AG10803 (cell line): Measurements from ENCODE around the gene NCAPD2.

ENCODE experiments used
- DNase-seq: peaks from one replicate; pipeline ENCODE4 v3.0.0; 2010; ENCODE audit warnings: low read depth
- H3K4me3 ChIP-seq: 2 replicates; pipeline ENCODE4 v1.5.1; 2011; ENCODE audit warnings: mild to moderate bottlenecking, low read length, control low read depth
- TF ChIP-seq, protein P1 (sequence below): conservative IDR thresholded peaks from 2 replicates; pipeline ENCODE4 v1.5.1; 2011; ENCODE audit warnings: mild to moderate bottlenecking, low read length, control low read depth, inconsistent platforms

The NCAPD2 gene

DNA sequence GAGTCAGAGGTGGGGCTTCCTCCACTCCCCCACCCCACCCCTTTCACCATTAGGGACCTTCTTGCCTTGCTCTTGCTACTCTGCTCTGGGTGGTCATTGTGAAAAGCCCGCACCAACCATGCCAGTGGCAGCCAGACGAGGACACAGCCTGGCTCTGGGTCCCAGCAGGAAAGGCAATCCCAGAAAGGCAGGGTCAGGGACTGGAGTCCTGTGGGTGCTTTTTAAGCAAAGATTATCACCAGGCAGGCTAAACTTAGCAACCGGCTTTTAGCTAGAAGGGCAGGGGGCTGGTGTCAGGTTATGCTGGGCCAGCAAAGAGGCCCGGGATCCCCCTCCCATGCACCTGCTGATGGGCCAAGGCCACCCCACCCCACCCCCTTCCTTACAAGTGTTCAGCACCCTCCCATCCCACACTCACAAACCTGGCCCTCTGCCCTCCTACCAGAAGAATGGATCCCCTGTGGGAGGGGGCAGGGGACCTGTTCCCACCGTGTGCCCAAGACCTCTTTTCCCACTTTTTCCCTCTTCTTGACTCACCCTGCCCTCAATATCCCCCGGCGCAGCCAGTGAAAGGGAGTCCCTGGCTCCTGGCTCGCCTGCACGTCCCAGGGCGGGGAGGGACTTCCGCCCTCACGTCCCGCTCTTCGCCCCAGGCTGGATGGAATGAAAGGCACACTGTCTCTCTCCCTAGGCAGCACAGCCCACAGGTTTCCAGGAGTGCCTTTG lies 39.2 kb downstream of the NCAPD2 start:
- H3K4me3 ChIP-seq, result peak overlapping the region; percentile 94
- TF ChIP-seq, protein P1, sequence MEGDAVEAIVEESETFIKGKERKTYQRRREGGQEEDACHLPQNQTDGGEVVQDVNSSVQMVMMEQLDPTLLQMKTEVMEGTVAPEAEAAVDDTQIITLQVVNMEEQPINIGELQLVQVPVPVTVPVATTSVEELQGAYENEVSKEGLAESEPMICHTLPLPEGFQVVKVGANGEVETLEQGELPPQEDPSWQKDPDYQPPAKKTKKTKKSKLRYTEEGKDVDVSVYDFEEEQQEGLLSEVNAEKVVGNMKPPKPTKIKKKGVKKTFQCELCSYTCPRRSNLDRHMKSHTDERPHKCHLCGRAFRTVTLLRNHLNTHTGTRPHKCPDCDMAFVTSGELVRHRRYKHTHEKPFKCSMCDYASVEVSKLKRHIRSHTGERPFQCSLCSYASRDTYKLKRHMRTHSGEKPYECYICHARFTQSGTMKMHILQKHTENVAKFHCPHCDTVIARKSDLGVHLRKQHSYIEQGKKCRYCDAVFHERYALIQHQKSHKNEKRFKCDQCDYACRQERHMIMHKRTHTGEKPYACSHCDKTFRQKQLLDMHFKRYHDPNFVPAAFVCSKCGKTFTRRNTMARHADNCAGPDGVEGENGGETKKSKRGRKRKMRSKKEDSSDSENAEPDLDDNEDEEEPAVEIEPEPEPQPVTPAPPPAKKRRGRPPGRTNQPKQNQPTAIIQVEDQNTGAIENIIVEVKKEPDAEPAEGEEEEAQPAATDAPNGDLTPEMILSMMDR, result no peak
- peak; percentile 75 for DNase-seq

DNA sequence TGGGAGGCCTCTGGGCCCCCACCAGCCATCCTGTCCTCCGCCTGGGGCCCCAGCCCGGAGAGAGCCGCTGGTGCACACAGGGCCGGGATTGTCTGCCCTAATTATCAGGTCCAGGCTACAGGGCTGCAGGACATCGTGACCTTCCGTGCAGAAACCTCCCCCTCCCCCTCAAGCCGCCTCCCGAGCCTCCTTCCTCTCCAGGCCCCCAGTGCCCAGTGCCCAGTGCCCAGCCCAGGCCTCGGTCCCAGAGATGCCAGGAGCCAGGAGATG lies 39.7 kb downstream of the NCAPD2 start:
- no peak for DNase-seq
- H3K4me3 ChIP-seq, result peak overlapping the region; percentile 94
- TF ChIP-seq, protein P1, result no peak

DNA sequence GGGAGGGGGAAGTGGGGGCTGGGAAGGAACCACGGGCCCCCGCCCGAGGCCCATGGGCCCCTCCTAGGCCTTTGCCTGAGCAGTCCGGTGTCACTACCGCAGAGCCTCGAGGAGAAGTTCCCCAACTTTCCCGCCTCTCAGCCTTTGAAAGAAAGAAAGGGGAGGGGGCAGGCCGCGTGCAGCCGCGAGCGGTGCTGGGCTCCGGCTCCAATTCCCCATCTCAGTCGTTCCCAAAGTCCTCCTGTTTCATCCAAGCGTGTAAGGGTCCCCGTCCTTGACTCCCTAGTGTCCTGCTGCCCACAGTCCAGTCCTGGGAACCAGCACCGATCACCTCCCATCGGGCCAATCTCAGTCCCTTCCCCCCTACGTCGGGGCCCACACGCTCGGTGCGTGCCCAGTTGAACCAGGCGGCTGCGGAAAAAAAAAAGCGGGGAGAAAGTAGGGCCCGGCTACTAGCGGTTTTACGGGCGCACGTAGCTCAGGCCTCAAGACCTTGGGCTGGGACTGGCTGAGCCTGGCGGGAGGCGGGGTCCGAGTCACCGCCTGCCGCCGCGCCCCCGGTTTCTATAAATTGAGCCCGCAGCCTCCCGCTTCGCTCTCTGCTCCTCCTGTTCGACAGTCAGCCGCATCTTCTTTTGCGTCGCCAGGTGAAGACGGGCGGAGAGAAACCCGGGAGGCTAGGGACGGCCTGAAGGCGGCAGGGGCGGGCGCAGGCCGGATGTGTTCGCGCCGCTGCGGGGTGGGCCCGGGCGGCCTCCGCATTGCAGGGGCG lies 40.2 kb downstream of the NCAPD2 start, which contains the start of gene GAPDH:
GAPDH (plus strand) TSS at position 595 of the 772 bp plus-strand sequence. CDS start 316 bp downstream, outside the sequence.
- peak; percentile 98 for DNase-seq
- peak within 1 kb of the TSS; percentile 94 for H3K4me3 ChIP-seq
- TF ChIP-seq, protein P1, result no peak

DNA sequence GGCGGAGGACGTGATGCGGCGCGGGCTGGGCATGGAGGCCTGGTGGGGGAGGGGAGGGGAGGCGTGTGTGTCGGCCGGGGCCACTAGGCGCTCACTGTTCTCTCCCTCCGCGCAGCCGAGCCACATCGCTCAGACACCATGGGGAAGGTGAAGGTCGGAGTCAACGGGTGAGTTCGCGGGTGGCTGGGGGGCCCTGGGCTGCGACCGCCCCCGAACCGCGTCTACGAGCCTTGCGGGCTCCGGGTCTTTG lies 40.7 kb downstream of the NCAPD2 start:
- no peak for DNase-seq
- TF ChIP-seq, protein P1, result no peak

DNA sequence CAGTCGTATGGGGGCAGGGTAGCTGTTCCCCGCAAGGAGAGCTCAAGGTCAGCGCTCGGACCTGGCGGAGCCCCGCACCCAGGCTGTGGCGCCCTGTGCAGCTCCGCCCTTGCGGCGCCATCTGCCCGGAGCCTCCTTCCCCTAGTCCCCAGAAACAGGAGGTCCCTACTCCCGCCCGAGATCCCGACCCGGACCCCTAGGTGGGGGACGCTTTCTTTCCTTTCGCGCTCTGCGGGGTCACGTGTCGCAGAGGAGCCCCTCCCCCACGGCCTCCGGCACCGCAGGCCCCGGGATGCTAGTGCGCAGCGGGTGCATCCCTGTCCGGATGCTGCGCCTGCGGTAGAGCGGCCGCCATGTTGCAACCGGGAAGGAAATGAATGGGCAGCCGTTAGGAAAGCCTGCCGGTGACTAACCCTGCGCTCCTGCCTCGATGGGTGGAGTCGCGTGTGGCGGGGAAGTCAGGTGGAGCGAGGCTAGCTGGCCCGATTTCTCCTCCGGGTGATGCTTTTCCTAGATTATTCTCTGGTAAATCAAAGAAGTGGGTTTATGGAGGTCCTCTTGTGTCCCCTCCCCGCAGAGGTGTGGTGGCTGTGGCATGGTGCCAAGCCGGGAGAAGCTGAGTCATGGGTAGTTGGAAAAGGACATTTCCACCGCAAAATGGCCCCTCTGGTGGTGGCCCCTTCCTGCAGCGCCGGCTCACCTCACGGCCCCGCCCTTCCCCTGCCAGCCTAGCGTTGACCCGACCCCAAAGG lies 41.2 kb downstream of the NCAPD2 start:
- DNase-seq, result peak; percentile 75
- TF ChIP-seq, protein P1, result no peak
- peak overlapping the region; percentile 94 for H3K4me3 ChIP-seq

More for the DNA sequence above, 40.7 kb downstream of the NCAPD2 start:
- H3K4me3 ChIP-seq, result peak overlapping the region; percentile 94

DNA sequence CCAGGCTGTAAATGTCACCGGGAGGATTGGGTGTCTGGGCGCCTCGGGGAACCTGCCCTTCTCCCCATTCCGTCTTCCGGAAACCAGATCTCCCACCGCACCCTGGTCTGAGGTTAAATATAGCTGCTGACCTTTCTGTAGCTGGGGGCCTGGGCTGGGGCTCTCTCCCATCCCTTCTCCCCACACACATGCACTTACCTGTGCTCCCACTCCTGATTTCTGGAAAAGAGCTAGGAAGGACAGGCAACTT lies 41.7 kb downstream of the NCAPD2 start:
- TF ChIP-seq, protein P1, result no peak
- no peak for DNase-seq
- peak overlapping the region; percentile 94 for H3K4me3 ChIP-seq
